GM12878 (cell line): ENCODE measurements around the gene TIMP2. TPM values are rescaled to one million over a fixed set of nuclear protein-coding genes. Genes with fewer than 3 reads are reported as not detected.

Experiments
- BHLHE40 ChIP-seq, 2 experiments: fragments of 450-650 bp in 1 of 2; IDR thresholded peaks; 2 replicates each; pipeline ENCODE4 v1.6.1; 2011 to 2017; ENCODE audit warnings: low read depth in 2 of 2, borderline replicate concordance in 1 of 2, improper control_type of control experiment in 1 of 2, low read length in 1 of 2, mild to moderate bottlenecking in 1 of 2
- EP300 ChIP-seq, 2 experiments: fragments of 150-350 bp in 1 of 2; IDR thresholded peaks; 2 replicates each; pipeline ENCODE4 v1.6.1; 2011 to 2012; ENCODE audit warnings: low read depth in 2 of 2, low read length in 2 of 2, borderline replicate concordance in 1 of 2, improper control_type of control experiment in 1 of 2, inconsistent platforms in 1 of 2; ENCODE audit not compliant: control insufficient read depth in 1 of 2
- ESRRA ChIP-seq: IDR thresholded peaks from 2 replicates; pipeline ENCODE4 v1.6.1; 2012; ENCODE audit warnings: mild to moderate bottlenecking, low read length, improper control_type of control experiment
- NR2C1 ChIP-seq: fragments of 450-650 bp; IDR thresholded peaks from 2 replicates; pipeline ENCODE4 v1.6.1; 2017; ENCODE audit warnings: antibody characterized with exemption, mild to moderate bottlenecking, moderate library complexity
- NR2C2 ChIP-seq: IDR thresholded peaks from 2 replicates; pipeline ENCODE4 v1.6.1; 2011; ENCODE audit warnings: borderline replicate concordance, low read depth; ENCODE audit not compliant: control insufficient read depth, insufficient read length
- POLR2AphosphoS2 ChIP-seq: IDR thresholded peaks from 2 replicates; pipeline ENCODE4 v1.6.1; 2011; ENCODE audit warnings: low read depth, mild to moderate bottlenecking, low read length, improper control_type of control experiment, moderate library complexity
- RB1 ChIP-seq: fragments of 450-650 bp; formaldehyde crosslinking; IDR thresholded peaks from 2 replicates; pipeline ENCODE4 v1.6.1; 2017; ENCODE audit warnings: mild to moderate bottlenecking, borderline replicate concordance
- RFX5 ChIP-seq: IDR thresholded peaks from 2 replicates; pipeline ENCODE4 v1.6.1; 2011; ENCODE audit warnings: low read depth, low read length, improper control_type of control experiment
- ZSCAN29 ChIP-seq: fragments of 450-650 bp; IDR thresholded peaks from 2 replicates; pipeline ENCODE4 v1.6.1; 2017; ENCODE audit warnings: mild to moderate bottlenecking, moderate library complexity
- ZZZ3 ChIP-seq: IDR thresholded peaks from 2 replicates; pipeline ENCODE4 v1.6.1; 2011; ENCODE audit warnings: low read depth; ENCODE audit not compliant: control insufficient read depth, insufficient read length
- polyA plus RNA-seq, 11 experiments: library from polyadenylated mRNA; depleted of rRNA in 4 of 11; unstranded in 6 of 11; stranded (reverse) in 5 of 11; fragments of >200 nt; fragmentation: Nextera tagmentation in 4 of 11; fragmentation: Illumina TruSeq in 1 of 11; extraction: Ambion mirVana in 4 of 11; extraction: Trizol in 1 of 11; gene quantifications; 1 replicate in 1 of 11; 2 replicates in 10 of 11; pipeline versions ENCODE4 v1.2.1 to v1.2.3, GENCODE V29; 2011 to 2016; ENCODE audit warnings: inconsistent platforms in 2 of 11, missing spikeins in 2 of 11, low read depth in 1 of 11
- total RNA-seq, 4 experiments: library from RNA; depleted of rRNA in 3 of 4; stranded (reverse); fragments of >200 nt in 3 of 4; fragmentation: Illumina TruSeq in 1 of 4; extraction: Trizol in 1 of 4; gene quantifications; 2 replicates each; pipeline versions ENCODE4 v1.2.1 to v1.2.3, GENCODE V29; 2013 to 2021
- TF ChIP-seq, protein P1 (sequence below): IDR thresholded peaks from 2 replicates; pipeline ENCODE4 v1.6.1; 2011; ENCODE audit warnings: low read depth, mild to moderate bottlenecking, low read length, moderate library complexity, borderline replicate concordance; ENCODE audit errors: extremely low read depth
- TF ChIP-seq, protein P2 (sequence below): fragments of 450-650 bp; IDR thresholded peaks from 2 replicates; pipeline ENCODE4 v1.6.1; 2016; ENCODE audit warnings: mild to moderate bottlenecking
- TF ChIP-seq, protein P3 (sequence below): IDR thresholded peaks from 2 replicates; pipeline ENCODE4 v1.6.1; 2012; ENCODE audit warnings: low read depth, low read length, improper control_type of control experiment

TIMP2 gene
- total and polyA plus RNA-seq, 10 of the 15 experiments (the other 5 are each of a cell fraction or from before 2014, with no cell fraction given): 0.03 to 0.41 (median 0.04) TPM; not detected in 7

DNA sequence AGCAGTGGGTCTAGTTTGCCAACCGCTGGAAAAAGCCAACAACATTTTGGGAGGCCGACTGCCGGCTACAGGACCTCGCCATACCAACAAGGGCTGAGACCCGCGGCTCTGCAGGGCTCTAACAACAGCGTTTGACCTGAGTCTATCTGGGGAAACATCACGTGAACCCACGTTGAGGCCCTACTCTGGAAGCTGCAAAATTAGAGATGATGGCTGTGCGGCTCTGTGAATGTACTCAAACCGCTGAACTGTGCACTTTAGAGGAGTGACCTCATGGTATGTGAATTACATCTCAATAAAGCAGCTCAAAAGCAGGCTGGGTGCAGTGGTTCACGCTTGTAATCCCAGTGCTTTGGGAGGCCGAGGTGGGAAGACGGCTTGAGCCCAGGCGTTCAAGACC is 12.1 kb downstream of the TIMP2 start (continued):
- no peak for TF ChIP-seq ESRRA
- no peak for TF ChIP-seq EP300 (IDR thresholded peaks at IDR 0.05; ENCODE audit: borderline replicate concordance in 1 of 2, control insufficient read depth in 1 of 2, low read depth in 2 of 2, low read length in 2 of 2)
- no peak for TF ChIP-seq POLR2AphosphoS2
- no peak for TF ChIP-seq RB1
- no peak for TF ChIP-seq ZZZ3
- TF ChIP-seq NR2C2: no peak
- TF ChIP-seq, protein P1, sequence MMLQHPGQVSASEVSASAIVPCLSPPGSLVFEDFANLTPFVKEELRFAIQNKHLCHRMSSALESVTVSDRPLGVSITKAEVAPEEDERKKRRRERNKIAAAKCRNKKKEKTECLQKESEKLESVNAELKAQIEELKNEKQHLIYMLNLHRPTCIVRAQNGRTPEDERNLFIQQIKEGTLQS: no peak
- no peak for TF ChIP-seq ZSCAN29
- TF ChIP-seq RFX5: no peak
- TF ChIP-seq, protein P2, sequence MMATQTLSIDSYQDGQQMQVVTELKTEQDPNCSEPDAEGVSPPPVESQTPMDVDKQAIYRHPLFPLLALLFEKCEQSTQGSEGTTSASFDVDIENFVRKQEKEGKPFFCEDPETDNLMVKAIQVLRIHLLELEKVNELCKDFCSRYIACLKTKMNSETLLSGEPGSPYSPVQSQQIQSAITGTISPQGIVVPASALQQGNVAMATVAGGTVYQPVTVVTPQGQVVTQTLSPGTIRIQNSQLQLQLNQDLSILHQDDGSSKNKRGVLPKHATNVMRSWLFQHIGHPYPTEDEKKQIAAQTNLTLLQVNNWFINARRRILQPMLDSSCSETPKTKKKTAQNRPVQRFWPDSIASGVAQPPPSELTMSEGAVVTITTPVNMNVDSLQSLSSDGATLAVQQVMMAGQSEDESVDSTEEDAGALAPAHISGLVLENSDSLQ: no peak
- TF ChIP-seq, protein P3, sequence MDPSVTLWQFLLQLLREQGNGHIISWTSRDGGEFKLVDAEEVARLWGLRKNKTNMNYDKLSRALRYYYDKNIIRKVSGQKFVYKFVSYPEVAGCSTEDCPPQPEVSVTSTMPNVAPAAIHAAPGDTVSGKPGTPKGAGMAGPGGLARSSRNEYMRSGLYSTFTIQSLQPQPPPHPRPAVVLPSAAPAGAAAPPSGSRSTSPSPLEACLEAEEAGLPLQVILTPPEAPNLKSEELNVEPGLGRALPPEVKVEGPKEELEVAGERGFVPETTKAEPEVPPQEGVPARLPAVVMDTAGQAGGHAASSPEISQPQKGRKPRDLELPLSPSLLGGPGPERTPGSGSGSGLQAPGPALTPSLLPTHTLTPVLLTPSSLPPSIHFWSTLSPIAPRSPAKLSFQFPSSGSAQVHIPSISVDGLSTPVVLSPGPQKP: no peak
- TF ChIP-seq BHLHE40 (IDR thresholded peaks at IDR 0.05; ENCODE audit: borderline replicate concordance in 1 of 2, low read depth in 2 of 2, low read length in 1 of 2): no peak
- no peak for TF ChIP-seq NR2C1
